Kidney (tissue), 14 donors: ENCODE results near the gene PRKD3. TPM values are rescaled to one million over a fixed set of nuclear protein-coding genes. Genes with fewer than 3 reads are reported as not detected.

Experiments
- DNase-seq, 5 donors: peaks; one replicate each; pipeline ENCODE4 v3.0.0-alpha.2; 2013 to 2020
- FAIRE-seq: peaks from 2 replicates; lab custom pipeline; 2012; peaks lifted over from hg19 to GRCh38; lab: Jason Lieb, UNC
- H3K27ac ChIP-seq, 2 donors: one replicate each; pipeline ENCODE4 v1.7.0; 2013; ENCODE audit warnings: low read depth in 2 of 2, low read length in 2 of 2, inconsistent platforms in 1 of 2
- H3K27me3 ChIP-seq: one replicate; pipeline ENCODE4 v1.7.1; 2013; ENCODE audit warnings: low read length, inconsistent platforms; ENCODE audit not compliant: control insufficient read depth, insufficient read depth
- H3K36me3 ChIP-seq, 3 donors: one replicate each; pipeline versions ENCODE4 v1.7.0 to v1.7.1; 2013; ENCODE audit warnings: low read length in 3 of 3, control low read depth in 1 of 3, inconsistent platforms in 1 of 3; ENCODE audit not compliant: insufficient read depth in 3 of 3, control insufficient read depth in 2 of 3
- H3K4me1 ChIP-seq, 3 donors: one replicate each; pipeline versions ENCODE4 v1.7.0 to v1.7.1; 2013; ENCODE audit warnings: low read length in 3 of 3, inconsistent platforms in 1 of 3, low read depth in 1 of 3; ENCODE audit not compliant: control insufficient read depth in 2 of 3, insufficient read depth in 2 of 3
- H3K4me3 ChIP-seq, 3 donors: one replicate each; pipeline versions ENCODE4 v1.7.0 to v1.8.1; 2013; ENCODE audit warnings: low read length in 3 of 3, control low read depth in 1 of 3, inconsistent platforms in 1 of 3
- H3K9ac ChIP-seq, 3 donors: one replicate each; pipeline versions ENCODE4 v1.7.0 to v1.7.1; 2013; ENCODE audit warnings: low read length in 3 of 3, control low read depth in 1 of 3, inconsistent platforms in 1 of 3
- H3K9me3 ChIP-seq, 3 donors: one replicate each; pipeline versions ENCODE4 v1.7.0 to v1.7.1; 2013; ENCODE audit warnings: low read length in 3 of 3, control low read depth in 1 of 3, inconsistent platforms in 1 of 3; ENCODE audit not compliant: control insufficient read depth in 2 of 3, insufficient read depth in 1 of 3
- intact Hi-C: fragments of 100-400 bp; cut with DNase I; formaldehyde crosslinking; loops from one replicate; pipeline ENCODE4 v1.11.1; 2022
- polyA plus RNA-seq: library from polyadenylated mRNA; stranded (reverse); fragments of 350-450 nt; fragmentation: Illumina TruSeq; extraction: RNeasy Lipid Tissue Mini Kit (QIAGEN cat#74804); gene quantifications from one replicate; pipeline ENCODE4 v1.2.3, GENCODE V29; 2014; ENCODE audit warnings: low read depth, low replicate concordance; ENCODE audit not compliant: insufficient read depth
- total RNA-seq: library from RNA; stranded (reverse); fragmentation: NEBNext Ultra II Directional; extraction: Animal tissue kit (Norgen Biotek cat#: 25700); gene quantifications from one replicate; pipeline ENCODE4 v1.2.1, GENCODE V29; 2021
- TF ChIP-seq, protein P1 (sequence below): IDR thresholded peaks from 3 replicates; pipeline ENCODE4 v1.5.1; 2012; ENCODE audit warnings: mild to moderate bottlenecking, moderate library complexity, borderline replicate concordance; ENCODE audit not compliant: insufficient read depth; ENCODE audit errors: extremely low read depth
- donor health status: control.
- donor health status: control.
- donor health status: control.
- donor health status: control.
- donor health status: control.
- donor health status: DM: yes; HTN: yes; CAD: no.
- donor health status: Normal renal cell carcinoma (clear cell type).

PRKD3 gene
- total and polyA plus RNA-seq, 2 donors from 2014 or later, result 7.1 to 45.7 TPM

DNA sequence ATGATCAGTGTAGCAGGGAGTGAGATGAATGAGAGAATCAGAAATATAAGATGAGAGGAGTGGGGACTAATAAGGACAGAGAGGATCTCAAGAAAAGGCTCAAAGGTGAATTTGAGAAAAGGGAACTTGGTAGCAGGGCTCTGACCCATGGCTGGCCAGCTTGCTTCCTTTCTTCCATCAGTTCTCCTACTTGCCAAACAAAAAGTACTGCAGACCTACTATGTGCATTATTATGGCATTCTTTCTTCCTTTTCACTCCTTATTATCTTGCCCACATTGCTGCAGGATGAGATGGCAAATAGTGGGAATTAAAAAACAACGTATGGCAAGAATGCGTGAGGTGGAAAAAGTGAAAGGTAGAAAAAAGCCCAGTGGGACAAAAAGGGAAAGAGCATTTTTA, 33.0 kb downstream of the PRKD3 start:
- FAIRE-seq, result no peak
- Histone ChIP-seq H3K9ac (no peak overlapping the region), H3K4me1 (no peaks in the 10 kb centered on the region), H3K9me3 (no peaks in the 10 kb centered on the region), H3K36me3 (peaks cover 0 to 4% (median 4%) of the 10 kb centered on the region in 3 donors), H3K27me3 (no peaks in the 10 kb centered on the region), H3K4me3 (no peak overlapping the region), H3K27ac (no peak overlapping the region)
- TF ChIP-seq, protein P1, sequence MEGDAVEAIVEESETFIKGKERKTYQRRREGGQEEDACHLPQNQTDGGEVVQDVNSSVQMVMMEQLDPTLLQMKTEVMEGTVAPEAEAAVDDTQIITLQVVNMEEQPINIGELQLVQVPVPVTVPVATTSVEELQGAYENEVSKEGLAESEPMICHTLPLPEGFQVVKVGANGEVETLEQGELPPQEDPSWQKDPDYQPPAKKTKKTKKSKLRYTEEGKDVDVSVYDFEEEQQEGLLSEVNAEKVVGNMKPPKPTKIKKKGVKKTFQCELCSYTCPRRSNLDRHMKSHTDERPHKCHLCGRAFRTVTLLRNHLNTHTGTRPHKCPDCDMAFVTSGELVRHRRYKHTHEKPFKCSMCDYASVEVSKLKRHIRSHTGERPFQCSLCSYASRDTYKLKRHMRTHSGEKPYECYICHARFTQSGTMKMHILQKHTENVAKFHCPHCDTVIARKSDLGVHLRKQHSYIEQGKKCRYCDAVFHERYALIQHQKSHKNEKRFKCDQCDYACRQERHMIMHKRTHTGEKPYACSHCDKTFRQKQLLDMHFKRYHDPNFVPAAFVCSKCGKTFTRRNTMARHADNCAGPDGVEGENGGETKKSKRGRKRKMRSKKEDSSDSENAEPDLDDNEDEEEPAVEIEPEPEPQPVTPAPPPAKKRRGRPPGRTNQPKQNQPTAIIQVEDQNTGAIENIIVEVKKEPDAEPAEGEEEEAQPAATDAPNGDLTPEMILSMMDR, result no peak
- intact Hi-C loops, result no loop called here
- DNase-seq, result no peak

DNA sequence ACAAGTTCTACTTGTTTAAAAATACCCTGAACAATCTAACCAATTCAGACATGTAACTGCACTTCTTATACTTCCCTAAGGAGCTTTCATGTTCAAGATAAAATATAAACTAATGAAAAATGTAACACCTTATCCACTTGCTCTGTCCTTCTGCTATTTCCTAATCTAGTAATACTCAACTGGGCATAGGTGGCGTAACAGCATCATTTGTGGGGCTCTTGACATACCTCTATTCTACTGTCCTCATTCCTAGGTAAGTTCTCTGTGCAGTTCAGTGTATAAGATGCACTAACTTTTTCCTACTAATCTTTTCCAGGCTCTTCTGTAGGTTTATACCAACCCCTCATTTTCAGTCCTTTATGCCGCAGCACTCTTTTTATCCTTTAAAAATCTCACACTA, 36.7 kb downstream of the PRKD3 start:
- intact Hi-C loops, result no loop called here
- no peak overlapping the region for H3K9ac ChIP-seq
- TF ChIP-seq, protein P1, result peak; percentile 10
- H3K27ac ChIP-seq, result no peak overlapping the region
- H3K9me3 ChIP-seq, result no peaks in the 10 kb centered on the region
- no peaks in the 10 kb centered on the region for H3K27me3 ChIP-seq
- peak in 1 of 5 donors; percentile 16 for DNase-seq
- no peaks in the 10 kb centered on the region for H3K4me1 ChIP-seq
- no peak for FAIRE-seq
- no peak overlapping the region for H3K4me3 ChIP-seq
- peaks cover 0 to 8% (median 4%) of the 10 kb centered on the region in 3 donors for H3K36me3 ChIP-seq

DNA sequence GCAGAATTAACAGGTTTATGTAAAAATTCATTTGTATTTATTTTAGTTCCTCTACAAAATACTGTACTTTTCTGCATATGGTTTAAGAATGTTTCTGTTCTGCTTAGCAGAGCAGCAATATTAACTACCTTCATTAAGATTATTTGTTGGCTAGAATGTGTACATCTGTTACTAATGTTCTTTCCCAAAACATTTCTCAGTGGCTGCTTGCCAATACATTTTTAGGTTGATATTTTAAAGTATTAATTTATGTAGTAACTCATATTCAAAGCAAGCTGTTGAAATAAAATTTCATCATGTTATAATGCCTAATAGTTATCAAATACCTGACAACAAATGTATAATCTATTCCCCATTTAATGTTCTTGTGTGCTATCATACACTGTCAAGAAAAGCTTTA, 40.3 kb downstream of the PRKD3 start:
- no peak for FAIRE-seq
- no peak overlapping the region for H3K27ac ChIP-seq

More for the DNA sequence above, 40.3 kb downstream of the PRKD3 start:
- no peaks in the 10 kb centered on the region for H3K27me3 ChIP-seq
- H3K9me3 ChIP-seq, result no peaks in the 10 kb centered on the region
- intact Hi-C loops, result no loop called here
- H3K9ac ChIP-seq, result no peak overlapping the region
- TF ChIP-seq, protein P1, result no peak
- peaks cover 6 to 10% (median 6%) of the 10 kb centered on the region in 3 donors for H3K36me3 ChIP-seq
- DNase-seq, result peak in 1 of 5 donors; percentile 3
- no peaks in the 10 kb centered on the region for H3K4me1 ChIP-seq
- no peak overlapping the region for H3K4me3 ChIP-seq
